ENCODE data around the gene CYP26B1.

DNA sequence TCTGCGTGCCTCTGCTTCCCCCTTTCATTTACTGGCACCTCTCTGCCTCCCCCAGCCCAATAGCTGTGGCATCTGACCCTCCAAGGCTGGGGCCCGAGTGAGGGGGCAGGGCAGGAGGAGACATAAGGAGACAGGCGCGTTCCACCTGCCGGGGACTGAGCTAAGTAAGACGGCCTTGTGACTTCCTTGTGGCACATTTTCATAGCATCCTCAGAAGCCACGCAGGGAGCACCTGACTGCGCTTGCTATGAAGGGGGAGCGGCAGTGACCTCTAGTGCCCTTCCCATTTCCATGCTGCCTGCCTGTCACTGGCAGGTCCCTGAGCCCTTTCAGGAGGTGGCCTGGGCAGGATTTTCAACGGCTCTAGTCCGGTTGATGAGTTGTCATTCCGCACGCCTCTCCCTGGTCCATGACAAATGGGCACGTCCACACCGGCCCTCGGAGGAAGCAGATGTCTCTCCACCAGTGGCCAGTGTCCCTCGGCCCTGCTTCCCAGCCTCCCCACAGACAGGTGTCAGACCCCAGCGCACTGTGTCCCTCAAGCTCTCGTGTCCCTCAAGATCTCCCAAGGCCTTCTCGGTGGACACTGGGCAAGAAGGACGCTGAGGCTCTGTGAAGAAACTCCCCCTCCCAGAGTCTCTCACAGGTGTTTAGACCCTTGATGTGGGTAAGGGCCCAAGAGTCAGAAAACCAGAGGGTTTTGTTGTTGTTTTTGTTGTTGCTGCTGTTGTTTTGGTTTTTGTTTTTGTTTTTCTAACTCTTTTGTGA lies 42.7 kb downstream of the CYP26B1 start:
- TF ChIP-seq, protein P1, sequence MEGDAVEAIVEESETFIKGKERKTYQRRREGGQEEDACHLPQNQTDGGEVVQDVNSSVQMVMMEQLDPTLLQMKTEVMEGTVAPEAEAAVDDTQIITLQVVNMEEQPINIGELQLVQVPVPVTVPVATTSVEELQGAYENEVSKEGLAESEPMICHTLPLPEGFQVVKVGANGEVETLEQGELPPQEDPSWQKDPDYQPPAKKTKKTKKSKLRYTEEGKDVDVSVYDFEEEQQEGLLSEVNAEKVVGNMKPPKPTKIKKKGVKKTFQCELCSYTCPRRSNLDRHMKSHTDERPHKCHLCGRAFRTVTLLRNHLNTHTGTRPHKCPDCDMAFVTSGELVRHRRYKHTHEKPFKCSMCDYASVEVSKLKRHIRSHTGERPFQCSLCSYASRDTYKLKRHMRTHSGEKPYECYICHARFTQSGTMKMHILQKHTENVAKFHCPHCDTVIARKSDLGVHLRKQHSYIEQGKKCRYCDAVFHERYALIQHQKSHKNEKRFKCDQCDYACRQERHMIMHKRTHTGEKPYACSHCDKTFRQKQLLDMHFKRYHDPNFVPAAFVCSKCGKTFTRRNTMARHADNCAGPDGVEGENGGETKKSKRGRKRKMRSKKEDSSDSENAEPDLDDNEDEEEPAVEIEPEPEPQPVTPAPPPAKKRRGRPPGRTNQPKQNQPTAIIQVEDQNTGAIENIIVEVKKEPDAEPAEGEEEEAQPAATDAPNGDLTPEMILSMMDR (conservative IDR thresholded peaks at IDR 0.05) = no peak
- no peak for TF ChIP-seq EZH2 (IDR thresholded peaks at IDR 0.05; ENCODE audit: low read depth)
